HepG2 (cell line): ENCODE data around the gene RIPK3. TPM values are rescaled to one million over a fixed set of nuclear protein-coding genes. Genes with fewer than 3 reads are reported as not detected.

ENCODE experiments used
- ATF5 ChIP-seq: sonication (generic); formaldehyde crosslinking; IDR thresholded peaks from 2 replicates; pipeline ENCODE4 v1.4.0; 2020; ENCODE audit warnings: mild to moderate bottlenecking, low read depth, missing genetic modification reagents
- BORCS8-MEF2B ChIP-seq: sonication (generic); formaldehyde crosslinking; IDR thresholded peaks from 2 replicates; pipeline ENCODE4 v1.8.0; 2022; ENCODE audit warnings: mild to moderate bottlenecking, missing genetic modification reagents
- ETV5 ChIP-seq: IDR thresholded peaks from 2 replicates; pipeline ENCODE4 v1.6.1; 2018; ENCODE audit warnings: missing biosample characterization, missing genetic modification reagents, inconsistent platforms, borderline replicate concordance
- FOSL2 ChIP-seq: sonication (generic); formaldehyde crosslinking; IDR thresholded peaks from 2 replicates; pipeline ENCODE4 v1.4.0; 2020; ENCODE audit warnings: missing genetic modification reagents
- HOMEZ ChIP-seq: IDR thresholded peaks from 2 replicates; pipeline ENCODE4 v1.6.1; 2016; ENCODE audit warnings: low read depth
- KAT7 ChIP-seq: IDR thresholded peaks from 2 replicates; pipeline ENCODE4 v1.6.1; 2018; ENCODE audit warnings: borderline replicate concordance, missing compliant biosample characterization
- MIXL1 ChIP-seq: IDR thresholded peaks from 2 replicates; pipeline ENCODE4 v1.6.1; 2016
- PHF21A ChIP-seq: sonication (generic); formaldehyde crosslinking; IDR thresholded peaks from 2 replicates; pipeline ENCODE4 v1.5.0; 2020; ENCODE audit warnings: mild to moderate bottlenecking, missing genetic modification reagents
- SOX13 ChIP-seq, 3 experiments: fragments of 450-650 bp in 1 of 3; sonication (generic) in 1 of 3; formaldehyde crosslinking in 1 of 3; IDR thresholded peaks in 2 of 3; conservative IDR thresholded peaks in 1 of 3; 2 replicates each; pipeline versions ENCODE4 v1.5.0 to v1.6.1; 2016 to 2020; ENCODE audit warnings: antibody characterized with exemption in 1 of 3, mild to moderate bottlenecking in 1 of 3, missing compliant biosample characterization in 1 of 3, missing genetic modification reagents in 1 of 3, moderate library complexity in 1 of 3
- SPEN ChIP-seq: sonication (generic); formaldehyde crosslinking; IDR thresholded peaks from 2 replicates; pipeline ENCODE4 v1.5.1; 2020; ENCODE audit warnings: low read depth, mild to moderate bottlenecking, missing genetic modification reagents
- ZBTB21 ChIP-seq: sonication (generic); formaldehyde crosslinking; IDR thresholded peaks from 2 replicates; pipeline ENCODE4 v1.4.0; 2020; ENCODE audit warnings: missing genetic modification reagents
- ZNF609 ChIP-seq: sonication (generic); formaldehyde crosslinking; IDR thresholded peaks from 2 replicates; pipeline ENCODE4 v1.4.0; 2020; ENCODE audit warnings: mild to moderate bottlenecking, missing genetic modification reagents, borderline replicate concordance
- polyA plus RNA-seq, 8 experiments: library from polyadenylated mRNA; depleted of rRNA in 3 of 8; stranded (reverse) in 7 of 8; unstranded in 1 of 8; fragments of >200 nt; fragmentation: Illumina TruSeq in 4 of 8; extraction: Trizol in 4 of 8; gene quantifications; 2 replicates each; pipeline versions ENCODE4 v1.2.1 to v1.2.3, GENCODE V29; 2011 to 2016; ENCODE audit warnings: low read depth in 4 of 8, missing spikeins in 1 of 8, mixed read lengths in 1 of 8; ENCODE audit not compliant: insufficient read depth in 1 of 8
- total RNA-seq, 5 experiments: library from RNA; depleted of rRNA; stranded (reverse); fragments of >200 nt; fragmentation: Illumina TruSeq; extraction: Trizol; gene quantifications; 2 replicates each; pipeline ENCODE4 v1.2.3, GENCODE V29; 2016; ENCODE audit warnings: low read depth in 1 of 5
- TF ChIP-seq, protein P1 (sequence below): sonication (generic); formaldehyde crosslinking; IDR thresholded peaks from 2 replicates; pipeline ENCODE4 v1.8.0; 2022; ENCODE audit warnings: mild to moderate bottlenecking, missing genetic modification reagents; ENCODE audit not compliant: insufficient replicate concordance
- TF ChIP-seq, protein P2 (sequence below): IDR thresholded peaks from 2 replicates; pipeline ENCODE4 v1.4.0; 2020; ENCODE audit warnings: mild to moderate bottlenecking, missing genetic modification reagents

The RIPK3 gene
- total and polyA plus RNA-seq, 2 of the 13 experiments (the other 11 are each of a cell fraction or from before 2014, with no cell fraction given), result not detected

DNA sequence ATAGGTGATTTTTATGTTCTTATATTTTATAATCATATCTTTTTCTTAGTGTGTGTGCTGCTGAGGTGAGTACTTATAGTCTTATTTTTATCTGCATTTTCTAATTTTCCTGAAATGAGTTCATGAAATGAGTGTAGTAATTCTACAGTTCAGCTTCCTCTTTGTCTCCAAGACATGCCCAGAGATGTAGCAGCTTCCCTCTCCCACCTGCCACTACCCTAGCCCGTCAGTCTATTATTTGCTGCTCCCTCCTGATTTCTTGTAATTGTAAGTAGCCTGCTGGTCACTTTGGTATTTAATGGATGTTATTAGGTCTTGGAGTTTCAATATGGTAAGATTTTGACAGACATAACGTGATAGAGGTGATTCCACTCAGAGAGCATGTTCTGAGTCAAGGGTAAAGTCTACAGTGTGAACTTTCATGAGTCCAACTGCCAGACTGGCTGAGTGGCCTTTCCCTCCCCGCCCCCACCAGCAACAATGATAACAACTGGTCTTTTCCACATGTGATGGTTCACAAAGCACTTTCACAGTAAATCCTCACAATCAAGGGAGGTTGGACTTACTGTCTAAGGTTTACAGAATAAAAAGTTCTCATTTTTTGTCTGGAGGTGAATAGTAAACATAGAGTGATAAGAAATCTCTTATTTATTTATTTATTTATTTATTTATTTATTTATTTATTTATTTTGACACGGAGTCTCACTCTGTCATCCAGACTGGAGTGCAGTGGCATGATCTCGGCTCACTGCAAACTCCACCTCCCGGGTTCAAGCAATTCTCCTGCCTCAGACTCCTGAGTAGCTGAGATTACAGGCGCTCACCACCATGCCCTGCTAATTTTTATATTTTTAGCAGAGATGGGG, 4.2 kb upstream of the RIPK3 start (continued):
- TF ChIP-seq FOSL2 (peak; percentile 58; the same call in 1 of the 2 replicates), HOMEZ (0 out of 2 replicates have a peak, but pooled peaks have one; percentile 58), PHF21A (CRISPR knock-in tag) (no peak), MIXL1 (CRISPR knock-in tag) (peak; percentile 29; the same call in 1 of the 2 replicates), BORCS8-MEF2B (no peak), SOX13 (IDR thresholded peaks at IDR 0.05) (0 out of 2 replicates have a peak, but pooled peaks have one; percentile 50), SOX13 (CRISPR knock-in tag; conservative IDR thresholded peaks at IDR 0.05 in 1 of 2, IDR thresholded peaks at IDR 0.05 in 1 of 2) (peak in 1 of 2 experiments; percentile 50; a peak in 1 of 4 replicates), ZBTB21 (CRISPR knock-in tag) (no peak), SPEN (CRISPR knock-in tag) (peak; percentile 46; the same call in 1 of the 2 replicates), ETV5 (CRISPR knock-in tag) (no peak), KAT7 (CRISPR knock-in tag) (no peak), ZNF609 (CRISPR knock-in tag) (no peak), ATF5 (0 out of 2 replicates have a peak, but pooled peaks have one; percentile 58)
- TF ChIP-seq, protein P1, sequence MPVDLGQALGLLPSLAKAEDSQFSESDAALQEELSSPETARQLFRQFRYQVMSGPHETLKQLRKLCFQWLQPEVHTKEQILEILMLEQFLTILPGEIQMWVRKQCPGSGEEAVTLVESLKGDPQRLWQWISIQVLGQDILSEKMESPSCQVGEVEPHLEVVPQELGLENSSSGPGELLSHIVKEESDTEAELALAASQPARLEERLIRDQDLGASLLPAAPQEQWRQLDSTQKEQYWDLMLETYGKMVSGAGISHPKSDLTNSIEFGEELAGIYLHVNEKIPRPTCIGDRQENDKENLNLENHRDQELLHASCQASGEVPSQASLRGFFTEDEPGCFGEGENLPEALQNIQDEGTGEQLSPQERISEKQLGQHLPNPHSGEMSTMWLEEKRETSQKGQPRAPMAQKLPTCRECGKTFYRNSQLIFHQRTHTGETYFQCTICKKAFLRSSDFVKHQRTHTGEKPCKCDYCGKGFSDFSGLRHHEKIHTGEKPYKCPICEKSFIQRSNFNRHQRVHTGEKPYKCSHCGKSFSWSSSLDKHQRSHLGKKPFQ, result peak; percentile 50
- TF ChIP-seq, protein P2, sequence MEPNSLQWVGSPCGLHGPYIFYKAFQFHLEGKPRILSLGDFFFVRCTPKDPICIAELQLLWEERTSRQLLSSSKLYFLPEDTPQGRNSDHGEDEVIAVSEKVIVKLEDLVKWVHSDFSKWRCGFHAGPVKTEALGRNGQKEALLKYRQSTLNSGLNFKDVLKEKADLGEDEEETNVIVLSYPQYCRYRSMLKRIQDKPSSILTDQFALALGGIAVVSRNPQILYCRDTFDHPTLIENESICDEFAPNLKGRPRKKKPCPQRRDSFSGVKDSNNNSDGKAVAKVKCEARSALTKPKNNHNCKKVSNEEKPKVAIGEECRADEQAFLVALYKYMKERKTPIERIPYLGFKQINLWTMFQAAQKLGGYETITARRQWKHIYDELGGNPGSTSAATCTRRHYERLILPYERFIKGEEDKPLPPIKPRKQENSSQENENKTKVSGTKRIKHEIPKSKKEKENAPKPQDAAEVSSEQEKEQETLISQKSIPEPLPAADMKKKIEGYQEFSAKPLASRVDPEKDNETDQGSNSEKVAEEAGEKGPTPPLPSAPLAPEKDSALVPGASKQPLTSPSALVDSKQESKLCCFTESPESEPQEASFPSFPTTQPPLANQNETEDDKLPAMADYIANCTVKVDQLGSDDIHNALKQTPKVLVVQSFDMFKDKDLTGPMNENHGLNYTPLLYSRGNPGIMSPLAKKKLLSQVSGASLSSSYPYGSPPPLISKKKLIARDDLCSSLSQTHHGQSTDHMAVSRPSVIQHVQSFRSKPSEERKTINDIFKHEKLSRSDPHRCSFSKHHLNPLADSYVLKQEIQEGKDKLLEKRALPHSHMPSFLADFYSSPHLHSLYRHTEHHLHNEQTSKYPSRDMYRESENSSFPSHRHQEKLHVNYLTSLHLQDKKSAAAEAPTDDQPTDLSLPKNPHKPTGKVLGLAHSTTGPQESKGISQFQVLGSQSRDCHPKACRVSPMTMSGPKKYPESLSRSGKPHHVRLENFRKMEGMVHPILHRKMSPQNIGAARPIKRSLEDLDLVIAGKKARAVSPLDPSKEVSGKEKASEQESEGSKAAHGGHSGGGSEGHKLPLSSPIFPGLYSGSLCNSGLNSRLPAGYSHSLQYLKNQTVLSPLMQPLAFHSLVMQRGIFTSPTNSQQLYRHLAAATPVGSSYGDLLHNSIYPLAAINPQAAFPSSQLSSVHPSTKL (CRISPR knock-in tag), result peak; percentile 46
